ENCODE results near the gene CCDC51.

Gene CCDC51

DNA sequence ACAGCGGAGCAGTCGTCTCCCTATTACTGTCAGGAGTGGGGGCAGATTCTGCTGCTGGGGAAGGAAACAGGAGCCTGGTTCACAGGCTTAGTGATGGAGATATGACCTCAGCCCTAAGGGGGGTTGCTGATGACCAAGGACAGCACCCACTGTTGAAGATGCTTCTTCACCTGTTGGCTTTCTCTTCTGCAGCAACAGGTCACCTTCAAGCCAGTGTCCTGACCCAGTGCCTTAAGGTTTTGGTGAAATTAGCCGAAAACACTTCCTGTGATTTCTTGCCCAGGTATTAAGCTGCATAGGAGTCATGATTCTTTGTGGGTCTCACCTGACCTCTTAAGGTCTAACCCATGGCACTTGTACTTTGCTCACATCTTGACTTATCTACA lies 20.6 kb upstream of the CCDC51 start:
- Histone ChIP-seq H3K27ac (ENCODE audit: low read depth, low read length) (no peak overlapping the region), H4K20me1 (ENCODE audit: low read depth, low read length) (no peaks in the 10 kb centered on the region), H3K27me3 (ENCODE audit: low read length) (no peaks in the 10 kb centered on the region), H2AFZ (ENCODE audit: low read depth, low read length, severe bottlenecking) (no peak overlapping the region), H3F3A (ENCODE audit: insufficient read depth) (peaks cover 4% of the 10 kb centered on the region; the same call in 1 of the 2 replicates), H3K9ac (ENCODE audit: low read length) (no peak overlapping the region), H3K9me3 (ENCODE audit: insufficient read depth, low read length) (no peaks in the 10 kb centered on the region), H3K4me2 (ENCODE audit: low read depth, low read length, poor library complexity, severe bottlenecking) (no peak overlapping the region), H3K4me3 (ENCODE audit: insufficient read depth, low read length, poor library complexity, severe bottlenecking) (no peak overlapping the region), H3K36me3 (ENCODE audit: low read length) (peaks cover 9% of the 10 kb centered on the region; the same call in 1 of the 2 replicates), H3K79me2 (ENCODE audit: insufficient read depth, low read length) (no peaks in the 10 kb centered on the region), H3K9me2 (replicated peaks; ENCODE audit: insufficient read depth, low read length) (no peaks in the 10 kb centered on the region)
- no peak for TF ChIP-seq EZH2phosphoT487 (conservative IDR thresholded peaks at IDR 0.05; ENCODE audit: low read length)
- TF ChIP-seq, protein P1, sequence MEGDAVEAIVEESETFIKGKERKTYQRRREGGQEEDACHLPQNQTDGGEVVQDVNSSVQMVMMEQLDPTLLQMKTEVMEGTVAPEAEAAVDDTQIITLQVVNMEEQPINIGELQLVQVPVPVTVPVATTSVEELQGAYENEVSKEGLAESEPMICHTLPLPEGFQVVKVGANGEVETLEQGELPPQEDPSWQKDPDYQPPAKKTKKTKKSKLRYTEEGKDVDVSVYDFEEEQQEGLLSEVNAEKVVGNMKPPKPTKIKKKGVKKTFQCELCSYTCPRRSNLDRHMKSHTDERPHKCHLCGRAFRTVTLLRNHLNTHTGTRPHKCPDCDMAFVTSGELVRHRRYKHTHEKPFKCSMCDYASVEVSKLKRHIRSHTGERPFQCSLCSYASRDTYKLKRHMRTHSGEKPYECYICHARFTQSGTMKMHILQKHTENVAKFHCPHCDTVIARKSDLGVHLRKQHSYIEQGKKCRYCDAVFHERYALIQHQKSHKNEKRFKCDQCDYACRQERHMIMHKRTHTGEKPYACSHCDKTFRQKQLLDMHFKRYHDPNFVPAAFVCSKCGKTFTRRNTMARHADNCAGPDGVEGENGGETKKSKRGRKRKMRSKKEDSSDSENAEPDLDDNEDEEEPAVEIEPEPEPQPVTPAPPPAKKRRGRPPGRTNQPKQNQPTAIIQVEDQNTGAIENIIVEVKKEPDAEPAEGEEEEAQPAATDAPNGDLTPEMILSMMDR (IDR thresholded peaks at IDR 0.05; ENCODE audit: insufficient read depth, low read length, poor library complexity, severe bottlenecking), result no peak

DNA sequence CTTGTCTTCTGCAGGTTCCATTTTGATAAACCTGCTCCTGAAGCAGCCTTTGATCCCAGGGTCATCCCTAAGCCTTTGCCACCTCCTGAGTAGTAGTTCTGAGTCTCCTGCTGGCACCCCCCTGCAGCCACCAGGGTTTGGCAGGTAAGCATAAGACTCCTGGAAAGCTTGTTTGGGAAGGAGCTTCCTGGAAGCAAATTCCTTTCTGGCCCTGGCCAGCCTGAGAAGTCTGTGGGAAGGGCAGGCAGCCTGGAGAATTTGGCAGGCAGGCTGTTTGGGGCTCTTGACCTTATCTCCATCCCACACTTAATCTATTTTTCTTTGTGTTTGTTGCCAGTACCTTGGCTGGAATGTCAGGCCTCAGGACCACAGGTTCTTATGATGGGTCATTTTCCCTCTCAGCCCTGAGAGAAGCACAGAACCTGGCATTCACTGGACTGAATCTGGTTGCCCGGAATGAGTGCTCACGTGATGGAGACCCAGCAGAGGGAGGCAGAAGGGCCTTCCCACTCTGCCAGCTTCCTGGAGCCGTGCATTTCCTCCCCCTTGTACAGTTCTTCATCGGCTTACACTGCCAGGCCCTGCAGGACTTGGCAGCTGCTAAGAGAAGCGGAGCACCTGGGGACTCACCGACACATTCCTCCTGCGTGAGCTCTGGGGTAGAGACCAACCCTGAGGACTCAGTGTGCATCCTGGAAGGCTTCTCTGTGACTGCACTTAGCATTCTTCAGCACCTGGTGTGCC lies 20.0 kb upstream of the CCDC51 start:
- Histone ChIP-seq H3K27ac (ENCODE audit: low read depth, low read length) (no peak overlapping the region), H3K36me3 (ENCODE audit: low read length) (peaks cover 12% of the 10 kb centered on the region; the same call in 1 of the 2 replicates), H3K79me2 (ENCODE audit: insufficient read depth, low read length) (no peaks in the 10 kb centered on the region), H3K4me3 (ENCODE audit: insufficient read depth, low read length, poor library complexity, severe bottlenecking) (no peak overlapping the region), H3K4me2 (ENCODE audit: low read depth, low read length, poor library complexity, severe bottlenecking) (no peak overlapping the region), H3K9me3 (ENCODE audit: insufficient read depth, low read length) (no peaks in the 10 kb centered on the region), H2AFZ (ENCODE audit: low read depth, low read length, severe bottlenecking) (no peak overlapping the region), H3F3A (ENCODE audit: insufficient read depth) (peaks cover under 1% of the 10 kb centered on the region; the same call in 1 of the 2 replicates), H3K9me2 (replicated peaks; ENCODE audit: insufficient read depth, low read length) (no peaks in the 10 kb centered on the region), H4K20me1 (ENCODE audit: low read depth, low read length) (no peaks in the 10 kb centered on the region), H3K9ac (ENCODE audit: low read length) (no peak overlapping the region), H3K27me3 (ENCODE audit: low read length) (no peaks in the 10 kb centered on the region)
- TF ChIP-seq EZH2phosphoT487 (conservative IDR thresholded peaks at IDR 0.05; ENCODE audit: low read length), result no peak
- TF ChIP-seq, protein P1 (IDR thresholded peaks at IDR 0.05; ENCODE audit: insufficient read depth, low read length, poor library complexity, severe bottlenecking), result no peak

DNA sequence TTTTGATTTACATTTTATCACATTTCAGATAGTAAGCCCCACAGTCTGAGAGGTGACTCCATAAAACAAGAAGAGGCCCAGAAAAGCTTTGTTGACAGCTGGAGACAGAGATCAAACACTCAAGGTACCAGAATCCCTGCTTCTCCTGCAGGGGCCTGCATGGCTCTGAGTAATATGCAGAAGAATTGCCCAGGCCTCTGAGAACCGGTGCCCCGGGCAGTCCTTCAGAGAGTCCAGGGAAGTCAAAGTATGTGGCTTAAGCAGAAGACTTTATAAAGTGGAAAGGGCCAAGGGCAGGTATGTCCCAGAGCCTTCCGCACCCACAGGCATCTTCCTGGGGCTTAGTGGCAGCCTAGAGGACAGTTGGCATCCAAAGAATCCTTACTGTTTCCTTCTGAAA lies 19.4 kb upstream of the CCDC51 start:
- no peak overlapping the region for H3K4me2 ChIP-seq (ENCODE audit: low read depth, low read length, poor library complexity, severe bottlenecking)
- peaks cover 12% of the 10 kb centered on the region; the same call in 1 of the 2 replicates for H3K36me3 ChIP-seq (ENCODE audit: low read length)
- no peaks in the 10 kb centered on the region for H3K9me2 ChIP-seq (replicated peaks; ENCODE audit: insufficient read depth, low read length)
- no peaks in the 10 kb centered on the region for H3K9me3 ChIP-seq (ENCODE audit: insufficient read depth, low read length)
- no peaks in the 10 kb centered on the region for H4K20me1 ChIP-seq (ENCODE audit: low read depth, low read length)
- no peak overlapping the region for H3K27ac ChIP-seq (ENCODE audit: low read depth, low read length)
- H3K9ac ChIP-seq (ENCODE audit: low read length), result no peak overlapping the region
- H3K27me3 ChIP-seq (ENCODE audit: low read length), result no peaks in the 10 kb centered on the region
- H3K79me2 ChIP-seq (ENCODE audit: insufficient read depth, low read length), result no peaks in the 10 kb centered on the region
- H3K4me3 ChIP-seq (ENCODE audit: insufficient read depth, low read length, poor library complexity, severe bottlenecking), result no peak overlapping the region
- H3F3A ChIP-seq (ENCODE audit: insufficient read depth), result no peaks in the 10 kb centered on the region
- H2AFZ ChIP-seq (ENCODE audit: low read depth, low read length, severe bottlenecking), result no peak overlapping the region
- TF ChIP-seq EZH2phosphoT487 (conservative IDR thresholded peaks at IDR 0.05; ENCODE audit: low read length), result no peak
- TF ChIP-seq, protein P1 (IDR thresholded peaks at IDR 0.05; ENCODE audit: insufficient read depth, low read length, poor library complexity, severe bottlenecking), result no peak

All from SU-DHL-6 (cell line).